PC-3 (cell line): ENCODE data around the gene PLCL2. TPM values are rescaled to one million over a fixed set of nuclear protein-coding genes. Genes with fewer than 3 reads are reported as not detected.

Experiments
- ATAC-seq: fragments of 200-7000 bp; cut with Tn5 transposase; 2 replicates; pipeline ENCODE4 v1.9.1; 2020; ENCODE audit warnings: mild to moderate bottlenecking, moderate library complexity
- BruUV-seq: library from RNA; stranded (reverse); fragments of 400-500 nt; replicated peaks from 2 replicates; lab custom pipeline; 2021; lab: Mats Ljungman, UMichigan
- CTCF ChIA-PET: fragments of 300-600 bp; sonication (Branson Sonifier 250); formaldehyde crosslinking; loops from one replicate; lab custom pipeline; 2022; ENCODE audit warnings: antibody characterized with exemption; lab: Charles Lee
- POLR2A ChIA-PET: fragments of 300-600 bp; sonication (Branson Sonifier 250); formaldehyde crosslinking; loops from one replicate; lab custom pipeline; 2022; ENCODE audit warnings: antibody characterized with exemption; ENCODE audit not compliant: unreplicated experiment; lab: Charles Lee
- DNase-seq: peaks from one replicate; pipeline ENCODE4 v3.0.0-alpha.2; 2015
- H2AFZ ChIP-seq: fragments of 300-600 bp; sonication (generic); 2 replicates; pipeline ENCODE4 v1.6.0; 2016; ENCODE audit warnings: antibody characterized with exemption, low read length
- H3F3A ChIP-seq: fragments of 300-600 bp; sonication (generic); one replicate; pipeline ENCODE4 v1.6.0; 2017; ENCODE audit warnings: antibody characterized with exemption, low read length, control low read depth, mild to moderate bottlenecking; ENCODE audit not compliant: unreplicated experiment
- H3K27ac ChIP-seq: fragments of 300-600 bp; sonication (generic); 2 replicates; pipeline ENCODE4 v1.5.1; 2016; ENCODE audit warnings: mild to moderate bottlenecking, low read length
- H3K27me3 ChIP-seq: fragments of 300-600 bp; sonication (generic); 2 replicates; pipeline ENCODE4 v1.6.1; 2016; ENCODE audit warnings: low read length, mixed read lengths
- H3K36me3 ChIP-seq: fragments of 300-600 bp; sonication (generic); 2 replicates; pipeline ENCODE4 v1.6.1; 2016; ENCODE audit warnings: low read depth, mixed run types, low read length, mixed read lengths
- H3K4me1 ChIP-seq: fragments of 300-600 bp; sonication (generic); 2 replicates; pipeline ENCODE4 v1.5.1; 2016; ENCODE audit warnings: low read length; ENCODE audit not compliant: insufficient read depth
- H3K4me2 ChIP-seq: fragments of 300-600 bp; sonication (generic); 2 replicates; pipeline ENCODE4 v1.6.0; 2016; ENCODE audit warnings: low read length
- H3K4me3 ChIP-seq: fragments of 300-600 bp; sonication (generic); 2 replicates; pipeline ENCODE4 v1.5.1; 2016; ENCODE audit warnings: mild to moderate bottlenecking, low read length, mixed read lengths
- H3K79me2 ChIP-seq: fragments of 300-600 bp; sonication (generic); 2 replicates; pipeline ENCODE4 v1.6.1; 2017; ENCODE audit warnings: low read length, mixed read lengths
- H3K9ac ChIP-seq: fragments of 300-600 bp; sonication (generic); 2 replicates; pipeline ENCODE4 v1.6.0; 2016; ENCODE audit warnings: mild to moderate bottlenecking, low read length
- H3K9me2 ChIP-seq: fragments of 300-600 bp; sonication (generic); replicated peaks from 2 replicates; pipeline ENCODE4 v1.6.1; 2016; ENCODE audit warnings: mixed run types, low read length, mixed read lengths
- H3K9me3 ChIP-seq: fragments of 300-600 bp; sonication (generic); 2 replicates; pipeline ENCODE4 v1.6.1; 2016; ENCODE audit warnings: low read length, mixed read lengths
- H4K20me1 ChIP-seq: fragments of 300-600 bp; sonication (generic); 2 replicates; pipeline ENCODE4 v1.6.1; 2016; ENCODE audit warnings: low read length, mixed read lengths
- CTCF ChIP-seq: fragments of 300-600 bp; sonication (generic); conservative IDR thresholded peaks from 2 replicates; pipeline ENCODE4 v1.5.1; 2017; ENCODE audit warnings: antibody characterized with exemption, low read depth, mild to moderate bottlenecking, low read length
- EZH2 ChIP-seq: fragments of 300-600 bp; sonication (generic); IDR thresholded peaks from one replicate; pipeline ENCODE4 v1.6.1; 2017; ENCODE audit warnings: antibody characterized with exemption, mild to moderate bottlenecking, low read length; ENCODE audit not compliant: unreplicated experiment
- EZH2phosphoT487 ChIP-seq: fragments of 300-600 bp; sonication (generic); IDR thresholded peaks from 2 replicates; pipeline ENCODE4 v1.6.1; 2018; ENCODE audit warnings: mild to moderate bottlenecking, antibody characterized with exemption, low read length, borderline replicate concordance
- intact Hi-C: fragments of 100-400 bp; cut with micrococcal nuclease; formaldehyde crosslinking; loops from 2 replicates; pipeline ENCODE4 v1.9.0; 2023
- total RNA-seq: library from RNA; depleted of rRNA; stranded (reverse); fragments of >200 nt; gene quantifications from 2 replicates; pipeline ENCODE4 v1.2.3, GENCODE V29; 2014

PLCL2 gene
- total RNA-seq, 1 experiment from 2014 or later, result 9.8 TPM

GRCh38 chr3:16912400-16913263, 27.9 kb downstream of the PLCL2 start:
- Histone ChIP-seq H3K27me3 (no peaks in the 10 kb centered on the region), H4K20me1 (no peaks in the 10 kb centered on the region), H3K4me1 (peaks cover 18% of the 10 kb centered on the region), H3F3A (no peaks in the 10 kb centered on the region), H3K4me2 (no peak overlapping the region), H3K9me2 (no peaks in the 10 kb centered on the region), H3K4me3 (no peak overlapping the region), H3K36me3 (no peaks in the 10 kb centered on the region), H3K9me3 (no peaks in the 10 kb centered on the region), H3K27ac (no peak overlapping the region), H2AFZ (no peak overlapping the region), H3K9ac (no peak overlapping the region), H3K79me2 (peaks cover 11% of the 10 kb centered on the region; the same call in 1 of the 2 replicates)
- BruUV-seq, result no TSS peak
- TF ChIP-seq EZH2, result no peak
- no peak for TF ChIP-seq EZH2phosphoT487
- TF ChIP-seq CTCF, result no peak
- intact Hi-C loops, result no loop called here
- ChIA-PET POLR2A (no interaction called here), CTCF (no interaction called here)
- no peak for DNase-seq
- ATAC-seq, result no peak

GRCh38 chr3:16913264-16913580, 28.5 kb downstream of the PLCL2 start:
- BruUV-seq, result no TSS peak
- H3K9me2 ChIP-seq, result no peaks in the 10 kb centered on the region
- CTCF ChIA-PET, result no interaction called here
- DNase-seq, result no peak
- no peak overlapping the region for H3K27ac ChIP-seq
- no peaks in the 10 kb centered on the region for H3K9me3 ChIP-seq
- TF ChIP-seq EZH2phosphoT487, result no peak
- no peak for TF ChIP-seq EZH2
- no peak for TF ChIP-seq CTCF
- H3K79me2 ChIP-seq, result peaks cover 7% of the 10 kb centered on the region; the same call in 1 of the 2 replicates
- no peak for ATAC-seq
- H3F3A ChIP-seq, result no peaks in the 10 kb centered on the region
- H3K27me3 ChIP-seq, result no peaks in the 10 kb centered on the region
- no peak overlapping the region for H2AFZ ChIP-seq
- peaks cover 19% of the 10 kb centered on the region for H3K4me1 ChIP-seq
- no peaks in the 10 kb centered on the region for H3K36me3 ChIP-seq
- POLR2A ChIA-PET, result no interaction called here
- intact Hi-C loops, result no loop called here
- no peak overlapping the region for H3K4me2 ChIP-seq
- no peak overlapping the region for H3K4me3 ChIP-seq
- H4K20me1 ChIP-seq, result no peaks in the 10 kb centered on the region
- no peak overlapping the region for H3K9ac ChIP-seq

- Histone ChIP-seq H2AFZ (no peak overlapping the region), H3F3A (no peaks in the 10 kb centered on the region), H3K4me2 (peak overlapping the region; percentile 32), H3K9ac (no peak overlapping the region), H3K27me3 (no peaks in the 10 kb centered on the region), H3K79me2 (peaks cover 12% of the 10 kb centered on the region), H4K20me1 (no peaks in the 10 kb centered on the region), H3K9me3 (no peaks in the 10 kb centered on the region), H3K9me2 (no peaks in the 10 kb centered on the region), H3K36me3 (no peaks in the 10 kb centered on the region), H3K4me3 (no peak overlapping the region), H3K4me1 (peaks cover 22% of the 10 kb centered on the region), H3K27ac (peak overlapping the region; percentile 58)
- ChIA-PET POLR2A (interaction anchor here (0.6 kb wide), 1 partner anchor 13 kb away, joined by 3 read pairs; no protein-coding TSS in a partner anchor), CTCF (no interaction called here)
- intact Hi-C loops, result no loop called here
- ATAC-seq, result peak; percentile 36
- TF ChIP-seq CTCF, result no peak
- no peak for TF ChIP-seq EZH2phosphoT487
- TF ChIP-seq EZH2, result no peak
- peak; percentile 45 for DNase-seq
- BruUV-seq, result no TSS peak
These were observed 32.1 kb downstream of the PLCL2 start for GRCh38 chr3:16916840-16917239.
